Astrocyte (in vitro differentiated cells and primary cell): Measurements from ENCODE around the gene MYRIP. TPM values are rescaled to one million over a fixed set of nuclear protein-coding genes. Genes with fewer than 3 reads are reported as not detected.

Experiments
- DNase-seq: peaks from one replicate; pipeline ENCODE4 v3.0.0-alpha.2; 2010; ENCODE audit warnings: low read depth
- FAIRE-seq: peaks from 2 replicates; lab custom pipeline; 2011; peaks lifted over from hg19 to GRCh38; lab: Jason Lieb, UNC
- H2AFZ ChIP-seq: 2 replicates; pipeline ENCODE4 v1.6.0; 2012; ENCODE audit warnings: low read depth, low read length, inconsistent platforms
- H3K27ac ChIP-seq: 2 replicates; pipeline ENCODE4 v1.5.1; 2011; ENCODE audit warnings: low read depth, low read length, inconsistent platforms
- H3K27me3 ChIP-seq: 2 replicates; pipeline ENCODE4 v1.6.0; 2011; ENCODE audit warnings: low read length, inconsistent platforms; ENCODE audit not compliant: insufficient read depth
- H3K36me3 ChIP-seq: 2 replicates; pipeline ENCODE4 v1.5.1; 2011; ENCODE audit warnings: low read length, inconsistent platforms; ENCODE audit not compliant: insufficient read depth
- H3K4me1 ChIP-seq: 2 replicates; pipeline ENCODE4 v1.5.1; 2011; ENCODE audit warnings: low read length, inconsistent platforms; ENCODE audit not compliant: insufficient read depth
- H3K4me2 ChIP-seq: 2 replicates; pipeline ENCODE4 v1.6.0; 2012; ENCODE audit warnings: low read length, inconsistent platforms
- H3K4me3 ChIP-seq: 2 replicates; pipeline ENCODE4 v1.5.1; 2011; ENCODE audit warnings: low read depth, mild to moderate bottlenecking, low read length, inconsistent platforms; ENCODE audit not compliant: insufficient read depth
- H3K79me2 ChIP-seq: 2 replicates; pipeline ENCODE4 v1.6.0; 2012; ENCODE audit warnings: mild to moderate bottlenecking, low read length, inconsistent platforms; ENCODE audit not compliant: insufficient read depth
- H3K9ac ChIP-seq: 2 replicates; pipeline ENCODE4 v1.6.0; 2012; ENCODE audit warnings: mild to moderate bottlenecking, low read length, inconsistent platforms
- H3K9me3 ChIP-seq: 2 replicates; pipeline ENCODE4 v1.5.1; 2012; ENCODE audit warnings: low read depth, mild to moderate bottlenecking, low read length, inconsistent platforms; ENCODE audit not compliant: insufficient read depth
- H4K20me1 ChIP-seq: 2 replicates; pipeline ENCODE4 v1.6.0; 2012; ENCODE audit warnings: low read length, inconsistent platforms; ENCODE audit not compliant: insufficient read depth
- H3K27ac Mint-ChIP-seq: one replicate; pipeline ENCODE4 v1.8.0; 2021; ENCODE audit warnings: mild to moderate bottlenecking, mixed read lengths; ENCODE audit not compliant: unreplicated experiment
- H3K27me3 Mint-ChIP-seq: one replicate; pipeline ENCODE4 v1.8.0; 2021; ENCODE audit warnings: low read depth, mixed read lengths; ENCODE audit not compliant: unreplicated experiment
- H3K36me3 Mint-ChIP-seq: one replicate; pipeline ENCODE4 v1.8.0; 2021; ENCODE audit warnings: low read depth, mixed read lengths; ENCODE audit not compliant: unreplicated experiment
- H3K4me1 Mint-ChIP-seq: one replicate; pipeline ENCODE4 v1.8.0; 2021; ENCODE audit warnings: low read depth, mixed read lengths; ENCODE audit not compliant: unreplicated experiment
- H3K4me3 Mint-ChIP-seq: one replicate; pipeline ENCODE4 v1.8.0; 2021; ENCODE audit warnings: mild to moderate bottlenecking, moderate library complexity, mixed read lengths; ENCODE audit not compliant: unreplicated experiment
- H3K9me3 Mint-ChIP-seq: one replicate; pipeline ENCODE4 v1.8.0; 2021; ENCODE audit warnings: mild to moderate bottlenecking, mixed read lengths; ENCODE audit not compliant: unreplicated experiment
- EZH2 ChIP-seq: IDR thresholded peaks from 2 replicates; pipeline ENCODE4 v1.6.1; 2012; ENCODE audit warnings: mild to moderate bottlenecking, low read length, inconsistent platforms; ENCODE audit not compliant: insufficient read depth
- total RNA-seq: library from RNA; stranded (reverse); gene quantifications from 2 replicates; pipeline ENCODE4 v1.2.1, GENCODE V29; 2021
- TF ChIP-seq, protein P1 (sequence below): IDR thresholded peaks from 2 replicates; pipeline ENCODE4 v1.5.1; 2011; ENCODE audit warnings: low read depth, mild to moderate bottlenecking, inconsistent platforms, low read length, moderate library complexity; ENCODE audit not compliant: insufficient read depth

Gene MYRIP
- total RNA-seq, 1 donor from 2014 or later: 0.07 TPM

DNA sequence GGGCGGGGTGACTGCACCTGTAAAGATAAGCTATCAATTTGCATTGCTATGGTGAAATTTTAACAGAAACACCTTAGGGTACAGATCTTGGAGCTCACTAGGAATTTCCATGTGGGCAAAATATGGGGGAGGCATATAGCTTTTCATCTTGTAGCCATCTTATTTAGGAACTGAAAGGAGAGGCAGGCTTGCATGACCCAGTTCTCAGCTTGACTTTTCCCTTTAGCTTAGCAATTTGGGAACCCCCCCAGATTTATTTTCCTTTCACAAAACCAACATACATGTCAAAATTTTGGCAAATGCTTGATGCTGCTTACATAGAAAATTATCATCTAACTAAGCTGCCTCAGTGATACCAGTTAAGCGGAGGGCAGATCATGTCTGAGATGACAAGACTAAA lies 445.1 kb downstream of the MYRIP start:
- DNase-seq (no peak), FAIRE-seq (no peak)
- H3K27me3 ChIP-seq: no peaks in the 10 kb centered on the region
- H3K79me2 ChIP-seq: no peaks in the 10 kb centered on the region
- Mint-ChIP-seq H3K27me3 (no peaks in the 10 kb centered on the region), H3K27ac (no peak overlapping the region), H3K9me3 (no peaks in the 10 kb centered on the region), H3K4me3 (no peak overlapping the region), H3K4me1 (no peaks in the 10 kb centered on the region), H3K36me3 (no peaks in the 10 kb centered on the region)
- H3K4me2 ChIP-seq: no peak overlapping the region
- no peak overlapping the region for H2AFZ ChIP-seq
- no peak overlapping the region for H3K27ac ChIP-seq
- H3K9me3 ChIP-seq: no peaks in the 10 kb centered on the region
- H3K4me3 ChIP-seq: no peak overlapping the region
- TF ChIP-seq, protein P1, sequence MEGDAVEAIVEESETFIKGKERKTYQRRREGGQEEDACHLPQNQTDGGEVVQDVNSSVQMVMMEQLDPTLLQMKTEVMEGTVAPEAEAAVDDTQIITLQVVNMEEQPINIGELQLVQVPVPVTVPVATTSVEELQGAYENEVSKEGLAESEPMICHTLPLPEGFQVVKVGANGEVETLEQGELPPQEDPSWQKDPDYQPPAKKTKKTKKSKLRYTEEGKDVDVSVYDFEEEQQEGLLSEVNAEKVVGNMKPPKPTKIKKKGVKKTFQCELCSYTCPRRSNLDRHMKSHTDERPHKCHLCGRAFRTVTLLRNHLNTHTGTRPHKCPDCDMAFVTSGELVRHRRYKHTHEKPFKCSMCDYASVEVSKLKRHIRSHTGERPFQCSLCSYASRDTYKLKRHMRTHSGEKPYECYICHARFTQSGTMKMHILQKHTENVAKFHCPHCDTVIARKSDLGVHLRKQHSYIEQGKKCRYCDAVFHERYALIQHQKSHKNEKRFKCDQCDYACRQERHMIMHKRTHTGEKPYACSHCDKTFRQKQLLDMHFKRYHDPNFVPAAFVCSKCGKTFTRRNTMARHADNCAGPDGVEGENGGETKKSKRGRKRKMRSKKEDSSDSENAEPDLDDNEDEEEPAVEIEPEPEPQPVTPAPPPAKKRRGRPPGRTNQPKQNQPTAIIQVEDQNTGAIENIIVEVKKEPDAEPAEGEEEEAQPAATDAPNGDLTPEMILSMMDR: no peak
- no peak for TF ChIP-seq EZH2
- H4K20me1 ChIP-seq: no peaks in the 10 kb centered on the region
- H3K9ac ChIP-seq: no peak overlapping the region
- no peaks in the 10 kb centered on the region for H3K4me1 ChIP-seq
- H3K36me3 ChIP-seq: no peaks in the 10 kb centered on the region

GRCh38 chr3:40254891-40255290 lies 445.5 kb downstream of the MYRIP start:
- no peaks in the 10 kb centered on the region for H3K4me1 ChIP-seq
- Mint-ChIP-seq H3K4me1 (no peaks in the 10 kb centered on the region), H3K27ac (no peak overlapping the region), H3K27me3 (no peaks in the 10 kb centered on the region), H3K9me3 (no peaks in the 10 kb centered on the region), H3K36me3 (no peaks in the 10 kb centered on the region), H3K4me3 (no peak overlapping the region)
- no peak overlapping the region for H2AFZ ChIP-seq
- DNase-seq (no peak), FAIRE-seq (no peak)
- no peaks in the 10 kb centered on the region for H3K79me2 ChIP-seq
- H3K4me3 ChIP-seq: no peak overlapping the region
- H3K9ac ChIP-seq: no peak overlapping the region
- TF ChIP-seq EZH2: no peak
- TF ChIP-seq, protein P1: no peak
- no peak overlapping the region for H3K4me2 ChIP-seq
- H3K36me3 ChIP-seq: no peaks in the 10 kb centered on the region
- H3K27me3 ChIP-seq: no peaks in the 10 kb centered on the region
- H3K9me3 ChIP-seq: no peaks in the 10 kb centered on the region
- H4K20me1 ChIP-seq: no peaks in the 10 kb centered on the region
- H3K27ac ChIP-seq: no peak overlapping the region

GRCh38 chr3:40255532-40255931 lies 446.1 kb downstream of the MYRIP start:
- no peaks in the 10 kb centered on the region for H4K20me1 ChIP-seq
- no peak overlapping the region for H3K4me3 ChIP-seq
- Mint-ChIP-seq H3K4me1 (no peaks in the 10 kb centered on the region), H3K9me3 (no peaks in the 10 kb centered on the region), H3K36me3 (no peaks in the 10 kb centered on the region), H3K4me3 (no peak overlapping the region), H3K27ac (no peak overlapping the region), H3K27me3 (no peaks in the 10 kb centered on the region)
- FAIRE-seq (no peak), DNase-seq (no peak)
- no peak overlapping the region for H2AFZ ChIP-seq
- no peak overlapping the region for H3K9ac ChIP-seq
- H3K27me3 ChIP-seq: no peaks in the 10 kb centered on the region
- TF ChIP-seq, protein P1: no peak
- TF ChIP-seq EZH2: no peak
- H3K79me2 ChIP-seq: no peaks in the 10 kb centered on the region
- H3K9me3 ChIP-seq: no peaks in the 10 kb centered on the region
- no peak overlapping the region for H3K4me2 ChIP-seq
- H3K4me1 ChIP-seq: no peaks in the 10 kb centered on the region
- H3K36me3 ChIP-seq: no peaks in the 10 kb centered on the region
- H3K27ac ChIP-seq: no peak overlapping the region
